Transverse colon (tissue), 4 donors: Measurements from ENCODE around the gene YIPF7.

Experiments used
- CTCF ChIP-seq, 5 experiments: fragments of 200-600 bp in 3 of 5; fragments of 450-650 bp in 2 of 5; sonication (generic) in 3 of 5; IDR thresholded peaks; 1 replicate in 2 of 5; 2 replicates in 3 of 5; pipeline ENCODE4 v1.5.1; 2016 to 2017; ENCODE audit warnings: antibody characterized with exemption in 5 of 5, inconsistent platforms in 3 of 5, mild to moderate bottlenecking in 2 of 5, moderate library complexity in 1 of 5
- POLR2AphosphoS5 ChIP-seq, 3 donors: sonication (generic); formaldehyde crosslinking; IDR thresholded peaks; one replicate each; pipeline ENCODE4 v1.6.1; 2016; ENCODE audit warnings: antibody characterized with exemption in 3 of 3

DNA sequence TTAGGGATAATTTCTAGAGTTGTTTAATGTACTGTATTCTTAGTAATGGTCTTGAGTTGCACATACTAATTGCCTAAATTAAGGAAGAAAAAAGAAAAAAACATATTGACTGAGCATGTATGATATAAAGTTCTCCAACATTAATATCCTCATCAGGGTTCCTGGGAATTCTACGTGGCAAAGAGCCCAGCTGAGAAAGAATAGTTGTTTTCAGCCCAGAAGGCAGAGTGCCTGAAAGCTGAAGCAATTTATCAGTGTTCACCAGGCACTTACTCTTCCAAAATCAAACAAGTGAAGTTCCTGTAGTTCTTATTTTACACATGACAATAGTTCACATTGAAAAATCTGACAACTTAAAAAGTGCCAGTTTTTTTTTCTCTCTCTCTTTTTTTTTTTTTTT is 27.7 kb downstream of the YIPF7 start:
- TF ChIP-seq CTCF (IDR thresholded peaks at IDR 0.05) (no peak), POLR2AphosphoS5 (IDR thresholded peaks at IDR 0.05) (no peak)
